ENCODE data around the gene TAAR1. TPM values are rescaled to one million over a fixed set of nuclear protein-coding genes. Genes with fewer than 3 reads are reported as not detected.
"Not testable (repeated sequence)": the region's sequence is repeated elsewhere in the genome, so short reads cannot be mapped to it uniquely, and the experiment has no call there.

The TAAR1 gene
- not detected in 3 replicates for total RNA-seq

GRCh38 chr6:132659082-132659481 is at the start of gene TAAR1:
TSS of gene TAAR1 (minus strand) at chr6:132659182. CDS start at chr6:132646003, 13,179 bp downstream.
- Mint-ChIP-seq H3K27me3 (ENCODE audit: low read depth) (no peaks in the 10 kb centered on the region), H3K9me3 (peaks cover 7% of the 10 kb centered on the region), H3K4me3 (no peak within 1 kb of the TSS), H3K4me1 (no peaks in the 10 kb centered on the region), H3K36me3 (no peaks in the 10 kb centered on the region), H3K27ac (no peak within 1 kb of the TSS)
- no peak for DNase-seq (ENCODE audit: low spot score in 2 of 2, unreplicated experiment in 2 of 2)
- no peak for TF ChIP-seq CTCF (IDR thresholded peaks at IDR 0.05; ENCODE audit: unreplicated experiment)

GRCh38 chr6:132708771-132709170 is 49.8 kb upstream of the TAAR1 start:
- TF ChIP-seq CTCF (IDR thresholded peaks at IDR 0.05; ENCODE audit: unreplicated experiment): no peak
- Mint-ChIP-seq H3K27me3 (ENCODE audit: low read depth) (peaks cover 1% of the 10 kb centered on the region), H3K9me3 (peaks cover 24% of the 10 kb centered on the region), H3K36me3 (no peaks in the 10 kb centered on the region), H3K27ac (no peak overlapping the region), H3K4me3 (no peak overlapping the region), H3K4me1 (no peaks in the 10 kb centered on the region)
- no peak for DNase-seq (ENCODE audit: low spot score in 2 of 2, unreplicated experiment in 2 of 2)

GRCh38 chr6:132708002-132708401 is 49.0 kb upstream of the TAAR1 start:
- Mint-ChIP-seq H3K4me1 (no peaks in the 10 kb centered on the region), H3K9me3 (peaks cover 24% of the 10 kb centered on the region), H3K36me3 (no peaks in the 10 kb centered on the region), H3K27ac (no peak overlapping the region), H3K4me3 (no peak overlapping the region), H3K27me3 (ENCODE audit: low read depth) (peaks cover 1% of the 10 kb centered on the region)
- no peak for DNase-seq (ENCODE audit: low spot score in 2 of 2, unreplicated experiment in 2 of 2)
- no peak for TF ChIP-seq CTCF (IDR thresholded peaks at IDR 0.05; ENCODE audit: unreplicated experiment)

- not testable (repeated sequence) for H3K4me1 Mint-ChIP-seq; H3K27ac Mint-ChIP-seq; H3K4me3 Mint-ChIP-seq; DNase-seq (ENCODE audit: low spot score in 2 of 2, unreplicated experiment in 2 of 2); H3K36me3 Mint-ChIP-seq; H3K27me3 Mint-ChIP-seq (ENCODE audit: low read depth)
- peaks cover 24% of the 10 kb centered on the region for H3K9me3 Mint-ChIP-seq
Measured at GRCh38 chr6:132706756-132707155, 47.8 kb upstream of the TAAR1 start.

- Mint-ChIP-seq H3K4me3 (no peak overlapping the region), H3K36me3 (no peaks in the 10 kb centered on the region), H3K9me3 (peaks cover 24% of the 10 kb centered on the region), H3K27ac (no peak overlapping the region), H3K27me3 (ENCODE audit: low read depth) (peaks cover 7% of the 10 kb centered on the region), H3K4me1 (no peaks in the 10 kb centered on the region)
- no peak for TF ChIP-seq CTCF (IDR thresholded peaks at IDR 0.05; ENCODE audit: unreplicated experiment)
- DNase-seq (ENCODE audit: low spot score in 2 of 2, unreplicated experiment in 2 of 2): no peak
Measured at GRCh38 chr6:132703936-132704335, 45.0 kb upstream of the TAAR1 start.

GRCh38 chr6:132698608-132699007 is 39.6 kb upstream of the TAAR1 start:
- Mint-ChIP-seq H3K27me3 (ENCODE audit: low read depth) (peaks cover 6% of the 10 kb centered on the region), H3K36me3 (peaks cover 9% of the 10 kb centered on the region), H3K4me1 (no peaks in the 10 kb centered on the region), H3K9me3 (peaks cover 16% of the 10 kb centered on the region), H3K27ac (no peak overlapping the region), H3K4me3 (no peak overlapping the region)
- no peak for TF ChIP-seq CTCF (IDR thresholded peaks at IDR 0.05; ENCODE audit: unreplicated experiment)
- DNase-seq (ENCODE audit: low spot score in 2 of 2, unreplicated experiment in 2 of 2): no peak
